Mesendoderm (in vitro differentiated cells): Measurements from ENCODE around the gene CASQ1.

Source experiments
- DNase-seq: peaks from one replicate; pipeline ENCODE4 v3.0.0; 2013
- H2AK5ac ChIP-seq: 2 replicates; pipeline ENCODE4 v1.6.1; 2013; ENCODE audit warnings: low read length, inconsistent platforms
- H2BK120ac ChIP-seq: 2 replicates; pipeline ENCODE4 v1.6.1; 2013; ENCODE audit warnings: low read depth, mild to moderate bottlenecking, low read length, moderate library complexity, mixed read lengths
- H2BK15ac ChIP-seq: replicated peaks from 2 replicates; pipeline ENCODE4 v1.6.1; 2013; ENCODE audit warnings: low read depth, mild to moderate bottlenecking, moderate library complexity
- H2BK5ac ChIP-seq: 2 replicates; pipeline ENCODE4 v1.6.1; 2013; ENCODE audit warnings: low read length, inconsistent platforms
- H3K18ac ChIP-seq: 2 replicates; pipeline ENCODE4 v1.6.1; 2013; ENCODE audit warnings: mild to moderate bottlenecking, low read length, mixed read lengths
- H3K23ac ChIP-seq: one replicate; pipeline ENCODE4 v1.6.1; 2013; ENCODE audit warnings: low read length
- H3K27ac ChIP-seq: 2 replicates; pipeline ENCODE4 v1.5.1; 2013; ENCODE audit warnings: low read depth, mild to moderate bottlenecking, inconsistent platforms, low read length, moderate library complexity
- H3K27me3 ChIP-seq: 2 replicates; pipeline ENCODE4 v1.6.1; 2013; ENCODE audit warnings: low read length, control low read depth, mild to moderate bottlenecking, inconsistent platforms; ENCODE audit not compliant: insufficient read depth, poor library complexity
- H3K36me3 ChIP-seq: 2 replicates; pipeline ENCODE4 v1.6.1; 2013; ENCODE audit warnings: low read length, inconsistent platforms; ENCODE audit not compliant: control insufficient read depth, insufficient read depth
- H3K4ac ChIP-seq: one replicate; pipeline ENCODE4 v1.6.1; 2013; ENCODE audit warnings: low read depth, mild to moderate bottlenecking, low read length, moderate library complexity
- H3K4me1 ChIP-seq: 2 replicates; pipeline ENCODE4 v1.6.1; 2013; ENCODE audit warnings: low read depth, low read length, inconsistent platforms; ENCODE audit not compliant: control insufficient read depth
- H3K4me2 ChIP-seq: 2 replicates; pipeline ENCODE4 v1.6.1; 2013; ENCODE audit warnings: low read length
- H3K4me3 ChIP-seq: 2 replicates; pipeline ENCODE4 v1.5.1; 2013; ENCODE audit warnings: mild to moderate bottlenecking, low read length
- H3K56ac ChIP-seq: one replicate; pipeline ENCODE4 v1.6.1; 2013; ENCODE audit warnings: low read length
- H3K79me1 ChIP-seq: 2 replicates; pipeline ENCODE4 v1.6.1; 2013; ENCODE audit warnings: low read length, inconsistent platforms
- H3K79me2 ChIP-seq: 2 replicates; pipeline ENCODE4 v1.6.1; 2013; ENCODE audit warnings: mild to moderate bottlenecking, low read length; ENCODE audit not compliant: control insufficient read depth, insufficient read depth
- H3K9ac ChIP-seq: 2 replicates; pipeline ENCODE4 v1.6.1; 2013; ENCODE audit warnings: low read length, inconsistent platforms
- H4K5ac ChIP-seq: one replicate; pipeline ENCODE4 v1.6.1; 2013; ENCODE audit warnings: low read length
- H4K8ac ChIP-seq: one replicate; pipeline ENCODE4 v1.6.1; 2013; ENCODE audit warnings: low read depth, mild to moderate bottlenecking, control low read depth, low read length, moderate library complexity
- WGBS: extraction: QIAGEN DNeasy Blood & Tissue Kit; methylation state at CpG from one replicate; pipeline ENCODE4 v1.1.7; 2013; ENCODE audit warnings: low lambda C conversion rate, missing lambda C conversion rate; ENCODE audit not compliant: insufficient coverage; ENCODE audit errors: extremely low coverage; 5-methylcytosine and 5-hydroxymethylcytosine counted together

Gene CASQ1

DNA sequence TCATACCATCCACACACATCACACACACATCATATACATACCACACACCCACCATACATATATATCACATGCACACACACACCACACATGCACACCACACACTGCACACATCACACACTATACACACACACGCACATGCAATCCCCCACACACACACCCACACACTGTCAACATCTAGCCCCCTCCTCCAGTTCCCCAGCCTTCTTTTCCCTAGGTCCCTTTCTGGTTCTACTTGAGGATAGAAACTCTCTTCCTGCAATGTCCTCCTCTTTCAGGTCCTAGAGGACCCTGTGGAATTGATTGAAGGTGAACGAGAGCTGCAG lies 4.3 kb downstream of the CASQ1 start:
- Histone ChIP-seq H3K36me3 (no peaks in the 10 kb centered on the region), H2BK5ac (no peak overlapping the region), H2AK5ac (no peak overlapping the region), H3K27me3 (no peaks in the 10 kb centered on the region), H3K4me3 (no peak overlapping the region), H3K4me2 (no peak overlapping the region), H2BK15ac (no peak overlapping the region), H3K9ac (no peak overlapping the region), H4K5ac (no peak overlapping the region), H3K79me2 (no peaks in the 10 kb centered on the region), H2BK120ac (no peak overlapping the region), H3K4me1 (peaks cover 33% of the 10 kb centered on the region), H3K23ac (no peak overlapping the region), H3K4ac (no peak overlapping the region), H3K79me1 (no peaks in the 10 kb centered on the region), H4K8ac (no peak overlapping the region), H3K18ac (no peak overlapping the region), H3K56ac (no peak overlapping the region), H3K27ac (no peak overlapping the region)
- DNase-seq: no peak
- no CpG with 5 or more reads among the region's 2 CpGs for WGBS

DNA sequence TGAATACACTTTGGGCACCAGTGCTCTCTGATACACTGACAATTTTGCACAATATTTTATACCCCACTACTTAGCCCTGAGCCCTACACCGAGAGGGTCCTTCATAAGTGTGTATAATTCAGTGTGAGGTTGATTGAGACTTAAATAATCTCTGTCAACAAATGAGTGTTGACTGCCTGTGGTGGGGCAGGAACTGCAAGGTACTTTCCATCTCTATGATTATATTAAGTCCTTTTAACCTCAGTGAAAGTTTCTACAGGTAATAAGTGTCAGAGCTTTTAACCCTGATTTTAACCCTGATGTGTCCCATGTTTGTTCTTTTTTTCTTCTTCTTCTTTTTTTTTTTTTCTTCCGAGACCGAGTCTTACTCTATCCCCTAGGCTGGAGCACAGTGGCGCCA lies 5.8 kb downstream of the CASQ1 start:
- Histone ChIP-seq H2BK5ac (no peak overlapping the region), H4K8ac (no peak overlapping the region), H2BK15ac (no peak overlapping the region), H3K4me1 (peaks cover 24% of the 10 kb centered on the region), H2BK120ac (no peak overlapping the region), H2AK5ac (no peak overlapping the region), H3K27ac (no peak overlapping the region), H4K5ac (no peak overlapping the region), H3K4me2 (no peak overlapping the region), H3K4me3 (no peak overlapping the region), H3K36me3 (no peaks in the 10 kb centered on the region), H3K79me1 (no peaks in the 10 kb centered on the region), H3K56ac (no peak overlapping the region), H3K79me2 (no peaks in the 10 kb centered on the region), H3K4ac (no peak overlapping the region), H3K18ac (no peak overlapping the region), H3K9ac (no peak overlapping the region), H3K23ac (no peak overlapping the region), H3K27me3 (no peaks in the 10 kb centered on the region)
- no peak for DNase-seq
- WGBS: no CpG with 5 or more reads among the region's 4 CpGs

DNA sequence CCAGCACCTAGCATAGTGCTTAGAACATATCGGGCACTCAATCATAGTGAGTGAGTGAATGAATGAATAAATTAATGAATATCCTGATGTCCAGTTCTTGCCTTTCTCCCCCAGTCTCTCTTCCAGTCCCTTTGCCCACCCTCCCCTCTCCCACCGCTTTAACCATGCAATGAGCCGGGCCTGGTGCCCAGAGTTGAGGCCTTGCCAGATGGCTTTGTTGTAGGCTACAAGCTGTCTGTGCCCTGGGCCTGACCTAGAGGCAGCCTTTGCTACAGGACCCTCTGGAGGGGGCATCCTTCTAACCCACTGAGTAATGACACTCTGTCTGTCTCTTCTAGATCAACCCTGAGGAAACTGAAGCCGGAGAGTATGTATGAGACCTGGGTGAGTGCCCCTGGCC lies 6.9 kb downstream of the CASQ1 start:
- H3K79me2 ChIP-seq: no peaks in the 10 kb centered on the region
- WGBS: no CpG with 5 or more reads among the region's 4 CpGs
- H3K23ac ChIP-seq: no peak overlapping the region

GRCh38 chr1:160200786-160201185 lies 10.4 kb downstream of the CASQ1 start:
- no peaks in the 10 kb centered on the region for H3K27me3 ChIP-seq
- no peak for DNase-seq
- H3K4me3 ChIP-seq: no peak overlapping the region
- H3K4me1 ChIP-seq: peaks cover 8% of the 10 kb centered on the region
- no peak overlapping the region for H2BK5ac ChIP-seq
- H3K56ac ChIP-seq: no peak overlapping the region
- no peak overlapping the region for H4K8ac ChIP-seq
- no peak overlapping the region for H2AK5ac ChIP-seq
- H3K79me1 ChIP-seq: peaks cover 3% of the 10 kb centered on the region
- H3K23ac ChIP-seq: no peak overlapping the region
- no peak overlapping the region for H3K4ac ChIP-seq
- peaks cover 5% of the 10 kb centered on the region for H3K79me2 ChIP-seq
- no CpG with 5 or more reads among the region's 4 CpGs for WGBS
- H3K27ac ChIP-seq: no peak overlapping the region
- no peak overlapping the region for H3K18ac ChIP-seq
- no peak overlapping the region for H2BK15ac ChIP-seq
- no peak overlapping the region for H3K9ac ChIP-seq
- no peaks in the 10 kb centered on the region for H3K36me3 ChIP-seq
- no peak overlapping the region for H4K5ac ChIP-seq
- no peak overlapping the region for H3K4me2 ChIP-seq
- no peak overlapping the region for H2BK120ac ChIP-seq

More for the DNA sequence above, 6.9 kb downstream of the CASQ1 start:
- Histone ChIP-seq H4K8ac (no peak overlapping the region), H3K4me2 (no peak overlapping the region), H3K4me3 (no peak overlapping the region), H2BK15ac (no peak overlapping the region), H3K18ac (no peak overlapping the region), H4K5ac (no peak overlapping the region), H2BK5ac (no peak overlapping the region), H3K4me1 (peaks cover 17% of the 10 kb centered on the region), H3K9ac (no peak overlapping the region), H3K27me3 (no peaks in the 10 kb centered on the region), H3K4ac (no peak overlapping the region), H3K36me3 (no peaks in the 10 kb centered on the region), H3K56ac (no peak overlapping the region), H2AK5ac (peak overlapping the region; percentile 29), H3K79me1 (no peaks in the 10 kb centered on the region), H3K27ac (no peak overlapping the region), H2BK120ac (no peak overlapping the region)
- DNase-seq: no peak

DNA sequence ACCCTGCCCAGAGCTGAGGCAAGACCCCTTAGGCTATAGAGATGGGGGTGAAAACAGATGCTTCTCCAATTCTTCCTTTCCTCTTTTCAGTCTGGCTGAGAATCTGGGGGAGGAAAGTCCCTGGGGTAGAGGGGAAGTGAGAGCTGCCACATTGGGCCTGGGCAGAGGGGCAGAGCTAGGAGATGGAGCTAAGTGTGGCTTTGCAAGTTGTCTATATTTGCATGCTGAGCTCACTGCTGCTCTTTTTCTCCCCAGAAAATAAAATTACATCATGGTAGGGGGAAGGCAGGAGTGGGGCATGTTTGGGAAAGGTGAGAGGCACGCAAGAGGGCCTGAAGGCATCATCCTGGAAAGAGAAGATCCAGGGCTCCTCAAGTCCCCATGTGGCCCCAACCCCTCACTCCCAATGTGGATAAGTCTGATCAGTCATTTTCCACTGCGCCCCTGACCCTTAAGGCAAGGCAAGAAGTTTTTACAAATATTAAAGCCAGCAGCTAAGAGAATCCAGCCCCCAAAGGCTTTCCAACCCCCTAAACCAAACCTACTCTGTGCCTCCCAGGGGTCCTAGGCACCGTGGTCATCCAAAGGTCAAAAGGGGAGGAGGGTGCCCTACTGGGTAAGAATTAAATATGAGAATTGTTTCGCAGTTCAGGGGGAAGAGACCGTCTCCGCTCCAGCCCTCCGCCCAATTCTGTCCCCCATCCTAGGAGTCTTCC lies 14.3 kb downstream of the CASQ1 start:
- Histone ChIP-seq H3K9ac (peak overlapping the region; percentile 52), H3K56ac (peak overlapping the region; percentile 83), H2BK120ac (no peak overlapping the region), H2AK5ac (no peak overlapping the region), H3K4me2 (peak overlapping the region; percentile 43), H3K27ac (peak overlapping the region; percentile 51), H3K27me3 (no peaks in the 10 kb centered on the region), H3K79me1 (peaks cover 19% of the 10 kb centered on the region), H3K18ac (peak overlapping the region; percentile 86), H2BK5ac (peak overlapping the region; percentile 62), H4K8ac (no peak overlapping the region), H3K36me3 (no peaks in the 10 kb centered on the region), H3K79me2 (peaks cover 40% of the 10 kb centered on the region), H3K4me1 (peaks cover 19% of the 10 kb centered on the region), H3K23ac (no peak overlapping the region), H3K4me3 (no peak overlapping the region), H2BK15ac (no peak overlapping the region), H4K5ac (no peak overlapping the region), H3K4ac (peak overlapping the region; percentile 89)
- DNase-seq: peak; percentile 58
- no CpG with 5 or more reads among the region's 7 CpGs for WGBS
